Activated T-cell treated with anti-CD3 and anti-CD28 coated beads, Interleukin-2, amount 50 U/mL, for 72 hours (primary cell): ENCODE data around the gene C1orf56. TPM values are rescaled to one million over a fixed set of nuclear protein-coding genes. Genes with fewer than 3 reads are reported as not detected.

Source experiments
- ATAC-seq, 2 donors: fragments of 150-1000 bp; cut with Tn5 transposase; replicated peaks in 1 of 2; 2 replicates each; pipeline ENCODE4 v1.10.0; 2021; ENCODE audit warnings: moderate library complexity in 2 of 2, mild to moderate bottlenecking in 1 of 2
- DNase-seq, 2 donors: peaks; one replicate each; pipeline ENCODE4 v3.0.0; 2021 to 2022; ENCODE audit warnings: mixed read lengths in 1 of 2
- H3K27ac Mint-ChIP-seq: one replicate; pipeline ENCODE4 v1.8.0; 2022; ENCODE audit warnings: mild to moderate bottlenecking, moderate library complexity, mixed read lengths
- H3K27me3 Mint-ChIP-seq: one replicate; pipeline ENCODE4 v1.8.0; 2022; ENCODE audit warnings: low read depth, mixed read lengths
- H3K36me3 Mint-ChIP-seq, 2 donors: one replicate each; pipeline ENCODE4 v1.8.0; 2022; ENCODE audit warnings: mixed read lengths in 2 of 2, mild to moderate bottlenecking in 1 of 2; ENCODE audit not compliant: insufficient read depth in 2 of 2
- H3K4me1 Mint-ChIP-seq: one replicate; pipeline ENCODE4 v1.8.0; 2022; ENCODE audit warnings: low read depth, mixed read lengths
- H3K4me3 Mint-ChIP-seq, 2 donors: one replicate each; pipeline ENCODE4 v1.8.0; 2022; ENCODE audit warnings: mild to moderate bottlenecking in 2 of 2, mixed read lengths in 2 of 2, moderate library complexity in 2 of 2
- H3K9me3 Mint-ChIP-seq, 2 donors: one replicate each; pipeline ENCODE4 v1.8.0; 2022; ENCODE audit warnings: mixed read lengths in 2 of 2
- total RNA-seq, 2 donors: library from RNA; stranded (reverse); gene quantifications; one replicate each; pipeline ENCODE4 v1.2.3, GENCODE V29; 2022

Gene C1orf56
- total RNA-seq, 2 donors from 2014 or later: 2.1 to 3.1 TPM

DNA sequence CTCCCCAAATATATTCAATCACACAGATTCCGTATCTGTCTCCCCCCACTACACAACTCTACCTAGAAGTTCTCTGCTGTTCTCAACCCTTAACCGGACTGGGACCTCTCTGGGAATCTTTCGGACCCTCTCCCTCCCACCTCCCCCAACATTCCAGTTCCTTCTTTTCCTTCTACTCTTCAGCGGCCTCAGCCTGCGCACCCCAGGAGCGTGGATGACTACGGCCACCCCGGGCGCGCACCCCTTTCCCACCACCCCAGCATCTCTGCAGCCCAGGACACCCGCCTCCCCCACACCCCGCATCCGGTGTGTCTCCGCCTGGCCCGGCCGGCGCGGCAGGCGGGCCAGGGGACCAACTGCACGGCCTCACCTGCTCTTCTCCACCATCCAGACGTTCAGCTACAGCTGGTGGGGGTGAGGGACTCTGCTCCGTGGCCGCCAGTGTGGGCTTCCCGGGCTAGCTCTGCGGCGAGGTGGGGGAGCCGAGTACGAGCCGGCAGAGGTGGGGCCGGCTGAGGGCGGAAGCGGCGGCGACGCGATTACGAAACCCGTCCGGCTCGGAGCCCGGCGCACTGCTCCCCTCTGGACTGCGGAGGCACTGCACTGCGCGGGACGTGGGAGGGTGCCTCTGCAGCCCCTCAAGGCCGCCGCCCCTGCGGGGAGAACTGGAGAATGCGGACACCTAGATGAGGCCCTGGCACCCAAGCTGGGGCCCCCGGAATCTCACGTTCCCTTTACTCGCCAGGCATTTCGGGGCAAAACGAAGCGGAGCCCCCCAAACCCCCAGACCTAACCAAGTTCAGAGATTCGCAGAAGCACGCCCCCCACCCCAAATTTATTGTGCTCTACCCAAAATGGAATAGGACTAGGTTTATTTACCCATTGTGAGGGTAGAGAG lies 11.8 kb downstream of the C1orf56 start, which contains the start of gene CDC42SE1:
Gene CDC42SE1 (minus strand): TSS at position 514 of the 898 bp plus-strand sequence. CDS start 3,892 bp downstream, outside the sequence.
- peak within 1 kb of the TSS; percentile 95 for H3K27ac Mint-ChIP-seq
- peaks cover 72% of the 10 kb centered on the region for H3K4me1 Mint-ChIP-seq
- no peaks in the 10 kb centered on the region for H3K9me3 Mint-ChIP-seq
- ATAC-seq: peak; percentile 82 to 86
- H3K4me3 Mint-ChIP-seq: peak within 1 kb of the TSS; percentile 87 to 99
- no peaks in the 10 kb centered on the region for H3K27me3 Mint-ChIP-seq
- peaks cover 16 to 38% of the 10 kb centered on the region in 2 donors for H3K36me3 Mint-ChIP-seq
- peak; percentile 90 to 92 for DNase-seq

DNA sequence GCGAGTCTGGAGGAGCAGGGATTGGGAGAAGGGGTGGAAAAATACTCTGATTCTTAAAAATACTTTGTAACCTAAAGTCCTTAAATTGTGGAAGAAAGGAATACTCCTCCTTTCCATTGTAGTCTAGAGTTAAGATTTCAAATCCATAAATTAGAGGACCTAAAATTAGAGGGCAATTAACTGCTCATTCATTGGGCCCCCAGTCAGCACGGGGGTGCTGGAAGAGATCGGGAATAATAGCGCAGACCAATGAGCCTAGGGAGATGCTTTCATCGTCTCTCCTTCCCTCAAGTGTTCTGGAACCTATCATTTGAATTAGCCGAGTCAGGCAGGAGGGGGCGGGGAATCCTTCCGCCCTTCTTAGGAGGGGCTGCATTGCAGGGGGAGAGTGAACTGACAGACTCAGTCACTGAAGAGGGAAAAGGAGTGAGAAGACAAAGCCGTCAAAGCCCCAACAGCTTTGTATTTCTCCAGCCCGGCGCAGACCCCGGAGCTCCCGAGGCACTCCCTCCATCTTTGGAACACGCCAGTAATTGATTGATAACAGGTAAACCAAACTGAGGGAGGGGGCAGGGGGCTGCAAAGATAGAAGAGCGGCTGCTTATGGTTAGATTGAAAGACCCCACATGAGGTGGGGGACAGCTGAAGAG lies 12.6 kb downstream of the C1orf56 start, which contains the start of gene MLLT11:
Gene MLLT11 (plus strand): TSS at position 391 of the 650 bp plus-strand sequence. CDS start 6,828 bp downstream, outside the sequence.
- ATAC-seq (no peak), DNase-seq (peak in 1 of 2 donors; percentile 23)
- Mint-ChIP-seq H3K9me3 (no peaks in the 10 kb centered on the region), H3K4me3 (peak within 1 kb of the TSS; percentile 87 to 99), H3K27me3 (no peaks in the 10 kb centered on the region), H3K4me1 (peaks cover 70% of the 10 kb centered on the region), H3K27ac (peak within 1 kb of the TSS; percentile 95), H3K36me3 (peaks cover 13 to 32% of the 10 kb centered on the region in 2 donors)

DNA sequence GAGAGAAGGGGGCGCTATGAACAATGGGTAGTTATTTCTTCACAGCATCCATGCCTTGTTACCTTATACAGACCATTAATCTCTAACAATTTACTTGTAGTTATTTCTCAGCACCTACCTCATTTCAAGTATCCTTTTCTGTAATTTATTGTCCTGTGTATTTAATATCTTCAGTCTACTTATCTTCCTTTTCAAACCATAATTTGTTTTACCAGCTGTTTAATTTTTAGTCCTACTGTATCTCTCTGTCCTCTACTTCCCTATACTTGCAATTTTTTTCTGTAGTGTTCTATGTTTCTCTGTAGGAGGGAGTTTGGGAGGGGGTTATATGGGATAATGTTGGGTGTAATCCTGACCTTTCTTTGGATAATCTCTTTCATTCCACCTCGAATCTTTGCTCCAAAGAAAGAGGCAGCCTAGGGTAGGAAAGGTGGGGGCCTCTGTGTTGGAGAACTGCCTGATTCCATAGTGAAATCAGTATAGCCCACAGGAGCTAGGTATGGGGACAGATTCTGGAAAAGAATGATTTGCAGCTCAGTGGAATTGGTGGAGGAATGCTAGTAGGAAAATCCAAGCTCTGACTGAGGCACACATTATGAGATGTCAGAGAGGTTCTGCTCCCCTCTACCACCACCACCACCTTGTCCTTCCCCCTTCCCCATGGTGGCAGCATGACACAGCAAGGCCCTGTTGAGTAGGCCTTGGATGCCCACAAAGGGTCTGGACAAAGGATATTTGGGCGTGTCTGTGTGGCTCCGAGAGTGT lies 13.3 kb downstream of the C1orf56 start:
- H3K36me3 Mint-ChIP-seq: peaks cover 12 to 30% of the 10 kb centered on the region in 2 donors
- H3K4me1 Mint-ChIP-seq: peaks cover 63% of the 10 kb centered on the region
- ATAC-seq (no peak), DNase-seq (no peak)
- H3K9me3 Mint-ChIP-seq: no peaks in the 10 kb centered on the region
- H3K4me3 Mint-ChIP-seq: peak overlapping the region; percentile 87 to 99
- H3K27me3 Mint-ChIP-seq: no peaks in the 10 kb centered on the region
- H3K27ac Mint-ChIP-seq: peak overlapping the region; percentile 95

DNA sequence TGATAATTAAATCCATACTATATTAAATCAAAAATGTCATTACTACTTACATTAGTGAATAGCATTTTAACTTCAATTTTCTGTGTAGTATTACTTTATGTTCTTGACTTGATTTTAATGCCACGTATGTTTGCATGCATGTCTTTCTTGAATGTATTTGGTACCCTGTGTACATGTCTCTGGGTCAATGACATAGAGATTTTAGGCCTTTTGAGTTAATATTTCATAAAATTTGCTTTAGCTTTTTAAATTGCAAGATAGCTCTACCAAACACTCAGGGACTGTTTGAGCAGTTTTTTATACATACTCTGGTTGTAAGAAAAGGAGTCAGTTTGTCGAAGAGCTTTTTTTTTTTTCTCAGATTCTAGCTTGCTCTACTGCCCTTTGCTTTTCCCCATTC lies 14.2 kb downstream of the C1orf56 start:
- Mint-ChIP-seq H3K27ac (no peak overlapping the region), H3K4me3 (peak overlapping the region in 1 of 2 donors; percentile 3), H3K9me3 (no peaks in the 10 kb centered on the region), H3K4me1 (peaks cover 55% of the 10 kb centered on the region), H3K36me3 (peaks cover 12 to 23% of the 10 kb centered on the region in 2 donors), H3K27me3 (no peaks in the 10 kb centered on the region)
- no peak for ATAC-seq
- no peak for DNase-seq

DNA sequence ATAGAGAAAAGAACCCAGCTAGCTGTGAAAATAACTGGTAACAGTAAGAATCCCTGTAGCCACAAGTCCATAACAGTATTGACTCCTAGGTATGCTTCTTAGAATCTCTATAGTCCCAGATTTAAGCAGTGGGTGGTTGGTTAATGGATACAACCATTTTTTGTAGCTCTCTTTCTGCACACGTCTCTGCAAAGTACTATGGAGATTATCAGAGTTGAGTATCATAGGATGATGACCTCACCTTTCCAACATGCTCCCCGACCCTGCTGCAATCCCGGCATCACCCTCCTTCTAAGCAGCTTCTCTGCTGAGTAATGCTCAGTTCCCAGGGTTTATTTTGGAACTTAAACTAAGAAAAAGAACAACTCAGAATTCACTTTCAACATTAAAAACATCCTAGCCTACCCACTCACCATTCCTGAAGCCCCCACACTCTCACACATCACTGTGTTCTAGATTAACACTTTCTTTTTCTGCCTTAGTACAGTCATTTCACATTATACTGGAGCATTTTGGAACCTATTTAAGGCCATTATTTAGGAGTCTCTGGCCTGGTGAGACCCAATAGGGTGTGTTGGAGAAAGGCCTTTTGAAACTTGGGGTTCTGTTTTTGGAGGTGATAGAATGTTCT lies 15.3 kb downstream of the C1orf56 start:
- ATAC-seq: no peak
- H3K27ac Mint-ChIP-seq: no peak overlapping the region
- H3K27me3 Mint-ChIP-seq: no peaks in the 10 kb centered on the region
- DNase-seq: no peak
- no peak overlapping the region for H3K4me3 Mint-ChIP-seq
- no peaks in the 10 kb centered on the region for H3K9me3 Mint-ChIP-seq
- H3K36me3 Mint-ChIP-seq: peaks cover 6 to 15% of the 10 kb centered on the region in 2 donors
- H3K4me1 Mint-ChIP-seq: peaks cover 50% of the 10 kb centered on the region

DNA sequence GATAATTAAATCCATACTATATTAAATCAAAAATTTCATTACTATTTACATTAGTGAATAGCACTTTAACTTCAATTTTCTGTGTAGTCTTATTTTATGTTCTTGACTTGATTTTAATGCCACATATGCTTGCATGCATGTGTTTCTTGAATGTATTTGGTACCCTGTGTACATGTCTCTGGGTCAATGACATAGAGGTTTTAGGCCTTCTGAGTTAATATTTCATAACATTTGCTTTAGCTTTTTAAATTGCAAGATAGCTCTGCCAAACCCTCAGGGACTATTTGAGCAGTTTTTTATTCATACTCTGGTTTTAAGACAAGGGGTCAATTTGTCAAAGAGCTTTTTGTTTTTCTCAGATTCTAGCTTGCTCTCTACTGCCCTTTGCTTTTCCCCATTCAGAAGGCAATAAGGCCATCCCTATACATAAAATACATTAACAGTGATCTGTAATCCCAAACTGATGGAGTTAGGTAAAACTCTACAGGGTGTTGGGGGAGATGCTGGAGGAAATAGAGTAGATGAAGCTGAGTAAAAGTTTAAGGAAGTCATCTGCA lies 17.6 kb downstream of the C1orf56 start:
- Mint-ChIP-seq H3K4me3 (no peak overlapping the region), H3K36me3 (peaks cover 0 to 3% of the 10 kb centered on the region in 2 donors), H3K27ac (no peak overlapping the region), H3K27me3 (no peaks in the 10 kb centered on the region), H3K9me3 (no peaks in the 10 kb centered on the region), H3K4me1 (peaks cover 64% of the 10 kb centered on the region)
- ATAC-seq: no peak
- no peak for DNase-seq

DNA sequence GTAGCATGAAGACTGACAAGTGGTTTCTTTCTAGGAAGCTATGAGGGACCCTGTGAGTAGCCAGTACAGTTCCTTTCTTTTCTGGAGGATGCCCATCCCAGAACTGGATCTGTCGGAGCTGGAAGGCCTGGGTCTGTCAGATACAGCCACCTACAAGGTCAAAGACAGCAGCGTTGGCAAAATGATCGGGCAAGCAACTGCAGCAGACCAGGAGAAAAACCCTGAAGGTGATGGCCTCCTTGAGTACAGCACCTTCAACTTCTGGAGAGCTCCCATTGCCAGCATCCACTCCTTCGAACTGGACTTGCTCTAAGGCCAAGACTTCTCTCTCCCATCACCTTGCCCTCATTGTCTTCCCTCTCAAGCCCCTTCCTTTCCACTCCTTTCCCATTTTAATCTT lies 19.6 kb downstream of the C1orf56 start:
- Mint-ChIP-seq H3K36me3 (peaks cover 5 to 8% of the 10 kb centered on the region in 2 donors), H3K27ac (peak overlapping the region; percentile 4), H3K9me3 (no peaks in the 10 kb centered on the region), H3K27me3 (no peaks in the 10 kb centered on the region), H3K4me3 (no peak overlapping the region), H3K4me1 (peaks cover 53% of the 10 kb centered on the region)
- DNase-seq (no peak), ATAC-seq (no peak)

DNA sequence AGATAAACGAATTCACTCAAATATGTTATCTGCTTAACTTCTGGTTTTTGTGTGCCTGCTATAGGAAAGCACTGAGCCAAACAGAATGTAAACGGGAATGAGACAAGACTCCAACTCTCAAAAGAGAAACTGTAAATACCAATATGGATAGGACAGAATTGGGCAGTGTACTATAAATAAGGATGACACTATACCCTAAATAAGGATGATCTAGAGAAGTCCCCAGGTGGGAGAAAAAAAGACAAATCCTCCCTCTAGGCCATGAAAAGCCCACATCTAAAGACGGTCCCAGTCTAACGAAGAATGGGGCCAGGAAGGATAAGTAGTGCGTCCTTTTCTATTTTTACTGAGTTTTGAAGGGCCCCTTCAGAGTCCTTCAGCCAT lies 21.5 kb downstream of the C1orf56 start:
- H3K27ac Mint-ChIP-seq: peak overlapping the region; percentile 75
- no peaks in the 10 kb centered on the region for H3K9me3 Mint-ChIP-seq

DNA sequence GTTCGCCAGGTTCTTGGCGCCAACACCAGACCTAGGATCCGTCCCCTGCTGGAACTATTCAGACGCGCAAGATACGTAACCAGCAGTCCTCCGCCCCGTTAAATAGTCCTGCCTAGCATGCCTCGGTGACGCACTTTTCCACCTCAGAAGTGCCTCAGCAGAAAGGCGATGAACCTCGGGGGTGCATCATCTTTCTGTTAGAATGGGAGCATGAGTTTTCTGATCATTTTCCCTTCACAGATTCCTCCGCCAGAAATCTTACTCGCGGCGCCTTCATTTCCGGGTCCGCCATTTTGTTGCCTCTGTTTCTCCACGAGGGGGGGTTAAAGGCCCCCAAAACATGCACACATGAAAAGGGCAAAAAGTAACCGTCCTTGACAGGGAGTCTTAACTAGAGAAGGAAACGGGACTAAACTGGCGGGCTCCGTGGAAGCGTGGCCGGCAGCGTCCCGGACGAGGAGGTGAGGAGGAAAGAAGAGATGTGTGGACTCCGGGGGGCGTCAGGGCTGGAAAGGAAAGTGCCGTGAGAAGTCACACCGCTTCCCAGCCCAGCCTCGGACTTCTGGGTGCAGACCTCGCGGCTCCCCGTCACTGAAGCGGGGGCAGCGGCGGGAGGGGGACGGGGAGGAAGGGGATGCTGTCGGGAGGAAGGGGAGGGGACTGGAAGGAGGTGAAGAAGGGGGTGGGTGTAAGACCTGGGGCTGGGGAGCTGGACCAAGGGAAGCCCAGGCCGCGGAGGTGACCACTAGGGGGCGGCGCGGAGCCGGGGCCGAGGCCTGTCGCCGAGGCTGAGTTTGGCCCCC lies 23.1 kb downstream of the C1orf56 start, which contains the start of gene GABPB2:
Gene GABPB2 (plus strand): TSS at position 288 of the 803 bp plus-strand sequence. CDS start 17,429 bp downstream, outside the sequence.
- ATAC-seq (peak; percentile 92 to 93), DNase-seq (peak; percentile 93 to 96)
- no peaks in the 10 kb centered on the region for H3K27me3 Mint-ChIP-seq
- H3K27ac Mint-ChIP-seq: peak within 1 kb of the TSS; percentile 97
- peaks cover 5 to 7% of the 10 kb centered on the region in 2 donors for H3K36me3 Mint-ChIP-seq
- no peaks in the 10 kb centered on the region for H3K9me3 Mint-ChIP-seq
- peaks cover 41% of the 10 kb centered on the region for H3K4me1 Mint-ChIP-seq
- peak within 1 kb of the TSS; percentile 99 to 100 for H3K4me3 Mint-ChIP-seq

More for the DNA sequence above, 21.5 kb downstream of the C1orf56 start:
- DNase-seq: no peak
- Mint-ChIP-seq H3K4me1 (peaks cover 45% of the 10 kb centered on the region), H3K36me3 (peaks cover 5 to 8% of the 10 kb centered on the region in 2 donors), H3K4me3 (peak overlapping the region; percentile 99 to 100), H3K27me3 (no peaks in the 10 kb centered on the region)
- ATAC-seq: no peak

DNA sequence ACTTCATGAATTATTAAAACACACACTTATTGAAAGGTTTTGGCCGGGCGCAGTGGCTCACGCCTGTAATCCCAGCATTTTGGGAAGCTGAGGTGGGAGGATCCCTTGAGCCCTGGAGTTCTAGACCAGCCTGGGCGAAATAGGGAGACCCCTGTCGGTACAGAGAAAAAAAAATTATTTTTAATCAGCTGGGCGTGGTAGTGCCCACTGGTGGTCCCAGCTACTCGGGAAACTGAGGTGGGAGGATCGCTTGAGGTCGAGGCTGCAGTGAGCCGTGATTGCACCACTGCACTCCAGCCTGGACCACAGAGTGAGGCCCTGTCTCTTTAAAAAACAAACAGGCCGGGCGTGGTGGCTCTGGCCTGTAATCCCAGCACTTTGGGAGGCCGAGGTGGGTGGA lies 24.7 kb downstream of the C1orf56 start:
- no peaks in the 10 kb centered on the region for H3K9me3 Mint-ChIP-seq
- peak overlapping the region; percentile 97 for H3K27ac Mint-ChIP-seq
- H3K4me1 Mint-ChIP-seq: peaks cover 39% of the 10 kb centered on the region
- no peaks in the 10 kb centered on the region for H3K27me3 Mint-ChIP-seq
- peaks cover 5 to 7% of the 10 kb centered on the region in 2 donors for H3K36me3 Mint-ChIP-seq
- no peak for DNase-seq
- H3K4me3 Mint-ChIP-seq: peak overlapping the region; percentile 99 to 100
- no peak for ATAC-seq

DNA sequence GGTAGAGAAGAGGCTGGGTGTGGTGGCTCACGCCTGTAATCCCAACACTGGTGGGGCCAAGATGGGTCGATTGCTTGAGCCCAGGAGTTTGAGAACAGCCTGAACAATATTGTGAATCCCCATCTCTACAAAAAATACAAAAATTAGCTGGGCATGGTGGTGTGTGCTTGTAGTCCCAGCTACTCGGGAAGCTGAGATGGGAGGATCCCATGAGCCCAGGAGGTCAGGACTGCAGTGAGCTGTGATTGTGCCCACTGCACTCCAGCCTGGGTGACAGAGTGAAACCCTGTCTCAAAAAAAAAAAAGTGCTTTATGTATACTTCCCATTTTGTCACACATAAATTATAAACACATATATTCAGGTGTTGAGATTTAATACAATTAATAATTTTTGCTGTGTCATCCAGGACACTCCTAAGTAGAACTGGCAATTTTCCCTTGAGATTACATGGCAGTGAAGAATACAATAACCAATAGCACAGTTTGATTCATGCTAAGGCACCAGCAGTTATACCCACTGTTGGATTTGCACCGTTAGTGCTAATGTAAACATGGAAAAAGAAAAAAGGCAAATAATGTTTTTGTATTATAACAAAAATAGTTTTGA lies 38.5 kb downstream of the C1orf56 start:
- Mint-ChIP-seq H3K4me1 (no peaks in the 10 kb centered on the region), H3K9me3 (no peaks in the 10 kb centered on the region)
- no peak for DNase-seq

More for the DNA sequence above, 38.5 kb downstream of the C1orf56 start:
- Mint-ChIP-seq H3K27ac (no peak overlapping the region), H3K4me3 (no peak overlapping the region), H3K27me3 (no peaks in the 10 kb centered on the region), H3K36me3 (no peaks in the 10 kb centered on the region)
- ATAC-seq: no peak
